Stimulated activated CD8-positive, alpha-beta memory T cell treated with anti-CD3 and anti-CD28 coated beads, Interleukin-4, amount 100 ng/mL, for 1 hour (primary cell): ENCODE results near the gene GPS1.
A peak's percentile ranks its signal among the peaks of the same experiment; 100 is the strongest.

Experiments
- DNase-seq, 2 donors: peaks; one replicate each; pipeline ENCODE4 v3.0.0-alpha.2; 2020; ENCODE audit warnings: low read depth in 2 of 2, low spot score in 1 of 2

The GPS1 gene

GRCh38 chr17:82014432-82014831 is 37.3 kb upstream of the GPS1 start:
- DNase-seq = no peak

DNA sequence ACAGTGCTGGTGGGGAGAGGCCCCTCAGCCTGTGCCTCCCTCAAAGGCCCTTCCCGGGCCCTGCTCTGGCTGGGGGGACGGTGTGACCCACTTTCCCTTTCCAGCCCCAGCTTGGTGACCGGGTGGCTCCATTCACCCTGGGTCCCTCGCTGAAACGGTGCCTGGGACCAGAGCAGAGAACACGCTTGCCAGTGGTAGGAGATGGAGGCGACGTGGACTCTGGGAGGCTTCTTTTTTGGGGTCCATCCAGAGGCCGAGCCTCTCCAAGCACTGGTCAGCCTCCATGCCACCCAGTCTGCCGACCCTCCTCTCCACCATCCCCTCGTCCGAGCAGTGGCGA is 36.8 kb upstream of the GPS1 start:
- DNase-seq = no peak

DNA sequence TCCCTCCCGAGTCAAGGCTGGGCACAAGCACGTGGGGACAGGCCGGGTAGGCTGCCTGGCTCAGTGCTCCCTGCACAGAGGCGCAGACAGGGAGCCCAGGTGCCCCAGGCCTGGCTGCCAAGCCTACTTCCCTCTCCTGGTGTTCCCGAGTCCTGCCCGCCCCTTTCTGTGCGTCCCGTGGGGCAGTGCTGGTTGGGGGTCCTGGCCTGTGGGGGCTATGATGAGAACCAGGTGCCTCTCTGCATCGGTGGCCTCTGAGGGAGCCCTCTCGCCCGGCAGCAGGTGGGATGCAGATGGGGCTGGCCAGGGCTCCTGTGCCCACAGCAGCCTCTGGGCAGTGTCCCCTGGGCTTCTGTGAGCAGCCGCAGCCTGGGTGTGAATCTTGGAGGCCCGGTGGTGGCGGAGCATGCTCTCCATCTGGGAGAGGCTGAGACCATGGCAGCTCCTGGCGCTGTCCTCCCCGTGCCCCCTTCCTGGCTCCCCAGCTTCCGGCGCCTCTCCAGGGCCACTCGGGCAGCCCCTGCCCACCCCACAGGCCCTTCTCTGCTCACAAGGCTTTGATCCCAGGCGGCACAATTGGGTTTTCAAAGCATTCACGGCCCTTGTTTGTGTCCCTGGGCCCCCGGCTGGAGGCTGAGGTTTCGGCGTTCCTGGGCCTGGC is 36.3 kb upstream of the GPS1 start:
- no peak for DNase-seq

DNA sequence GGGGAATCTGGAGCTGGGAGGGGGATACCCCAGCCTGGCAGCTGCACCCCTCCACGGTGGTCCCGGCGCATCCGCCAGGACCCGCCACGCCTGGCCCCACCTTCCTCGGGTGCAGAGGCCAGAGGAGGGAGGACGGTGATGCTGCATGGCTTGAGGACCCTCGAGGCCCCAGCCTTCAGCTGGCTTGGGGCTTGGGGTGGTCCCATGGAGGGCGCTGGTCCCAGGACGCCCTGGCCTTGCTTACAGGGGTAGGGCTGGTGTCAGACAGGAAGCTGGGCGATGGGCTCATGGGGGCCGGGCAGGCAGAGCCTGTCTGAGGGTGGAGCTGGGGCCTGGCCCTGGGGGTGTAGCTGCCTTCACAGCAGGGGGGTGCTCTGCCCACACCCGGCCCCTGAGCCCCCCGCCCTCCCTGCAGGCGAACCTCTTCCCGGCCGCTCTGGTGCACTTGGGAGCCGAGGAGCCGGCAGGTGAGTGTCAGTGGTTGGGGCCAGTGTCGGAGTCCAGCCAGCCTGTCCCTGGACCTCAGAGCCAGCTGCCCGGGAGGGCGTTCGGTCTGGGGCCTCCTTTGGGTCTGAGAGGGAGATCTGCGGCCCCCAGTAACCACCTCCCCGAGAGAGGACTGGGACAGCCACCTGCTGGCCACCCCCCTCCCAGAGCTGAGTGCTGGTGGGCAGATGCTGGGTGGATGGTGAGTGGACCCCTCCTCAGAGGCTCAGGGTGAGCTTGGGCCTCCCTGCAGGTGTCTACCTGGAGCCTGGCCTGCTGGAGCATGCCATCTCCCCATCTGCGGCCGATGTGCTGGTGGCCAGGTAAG is 35.4 kb upstream of the GPS1 start:
- DNase-seq = no peak

DNA sequence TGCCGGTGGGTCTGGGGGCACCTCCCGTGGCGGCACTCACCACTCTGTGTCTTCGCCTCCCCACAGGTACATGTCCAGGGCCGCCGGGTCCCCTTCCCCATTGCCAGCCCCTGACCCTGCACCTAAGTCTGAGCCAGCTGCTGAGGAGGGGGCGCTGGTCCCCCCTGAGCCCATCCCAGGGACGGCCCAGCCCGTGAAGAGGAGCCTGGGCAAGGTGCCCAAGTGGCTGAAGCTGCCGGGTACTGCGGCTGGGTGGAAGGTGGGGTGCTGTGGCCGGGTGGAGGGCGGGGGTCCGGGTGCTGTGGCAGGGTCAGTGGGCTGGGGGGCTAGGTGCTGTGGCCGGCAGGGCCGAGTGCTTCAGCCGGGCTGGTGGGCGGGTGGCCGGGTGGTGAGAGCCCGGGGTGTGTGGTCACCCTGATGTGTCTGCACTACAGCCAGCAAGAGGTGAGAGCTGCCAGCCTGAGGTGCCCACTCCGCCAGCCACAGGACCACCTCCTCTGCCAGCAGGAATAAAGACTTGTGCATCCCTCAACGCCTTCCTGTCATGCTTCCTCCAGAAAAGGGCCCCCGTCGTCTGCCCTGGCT is 34.7 kb upstream of the GPS1 start:
- no peak for DNase-seq

DNA sequence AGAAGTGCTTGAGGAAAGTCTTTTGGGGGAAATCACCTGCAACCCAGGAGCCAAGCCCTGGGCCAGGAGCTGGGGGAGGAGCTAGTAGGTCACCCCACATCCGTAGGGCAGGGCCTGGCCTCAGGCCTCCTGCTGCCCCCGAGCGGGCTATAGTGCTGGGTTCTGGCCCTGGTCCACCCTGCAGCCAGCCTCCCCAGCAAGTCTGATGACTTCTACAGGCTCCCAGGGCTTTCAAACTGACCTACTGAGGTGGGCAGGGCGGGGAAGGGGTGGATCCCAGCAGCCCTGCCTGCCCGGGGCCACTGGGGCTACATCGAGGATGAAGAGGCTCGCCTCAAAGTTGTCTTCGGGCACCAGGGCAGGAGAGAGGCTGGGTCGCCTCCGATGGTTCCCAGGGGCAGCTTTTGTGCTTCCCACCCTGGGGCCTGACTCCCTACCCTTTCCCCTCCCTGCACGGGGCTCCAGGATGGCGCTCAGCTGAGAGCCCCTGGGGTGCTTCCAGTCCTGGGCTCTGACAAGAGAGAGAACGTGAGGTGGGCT is 34.0 kb upstream of the GPS1 start:
- DNase-seq = no peak

- DNase-seq = no peak
Measured at GRCh38 chr17:82018152-82018988, 33.3 kb upstream of the GPS1 start.

DNA sequence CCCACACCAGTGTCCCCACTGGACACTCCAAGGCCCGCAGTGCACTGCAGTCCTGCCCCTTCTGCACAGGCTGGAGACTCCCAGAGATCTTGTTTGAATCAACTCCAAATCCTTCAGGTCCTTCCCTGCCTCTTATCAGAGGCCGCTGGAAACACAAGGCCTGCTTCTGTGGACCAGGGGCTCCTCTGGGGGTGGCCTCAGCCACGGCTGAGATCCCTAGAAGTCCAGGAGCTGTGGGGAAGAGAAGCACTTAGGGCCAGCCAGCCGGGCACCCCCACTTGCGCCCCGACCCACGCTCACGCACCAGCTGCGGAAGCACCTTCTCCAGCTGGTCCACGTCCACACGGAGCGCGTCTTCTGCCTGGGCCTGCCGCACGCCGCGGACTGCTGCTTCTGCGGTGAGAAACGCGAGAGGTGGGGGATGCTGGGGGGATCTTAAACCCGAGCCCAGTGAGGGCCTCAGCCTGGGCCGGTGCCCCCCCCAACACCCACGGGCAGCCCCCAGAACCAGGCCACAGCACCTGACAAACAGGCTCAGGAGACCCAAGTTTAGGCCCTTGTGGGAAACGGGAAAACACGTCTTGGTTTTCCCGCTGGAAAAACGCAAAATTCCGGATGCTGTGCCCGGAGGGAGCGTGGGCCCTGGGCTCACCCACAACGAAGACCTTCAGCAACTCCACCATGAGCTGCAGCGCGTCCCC is 32.6 kb upstream of the GPS1 start:
- no peak for DNase-seq

DNA sequence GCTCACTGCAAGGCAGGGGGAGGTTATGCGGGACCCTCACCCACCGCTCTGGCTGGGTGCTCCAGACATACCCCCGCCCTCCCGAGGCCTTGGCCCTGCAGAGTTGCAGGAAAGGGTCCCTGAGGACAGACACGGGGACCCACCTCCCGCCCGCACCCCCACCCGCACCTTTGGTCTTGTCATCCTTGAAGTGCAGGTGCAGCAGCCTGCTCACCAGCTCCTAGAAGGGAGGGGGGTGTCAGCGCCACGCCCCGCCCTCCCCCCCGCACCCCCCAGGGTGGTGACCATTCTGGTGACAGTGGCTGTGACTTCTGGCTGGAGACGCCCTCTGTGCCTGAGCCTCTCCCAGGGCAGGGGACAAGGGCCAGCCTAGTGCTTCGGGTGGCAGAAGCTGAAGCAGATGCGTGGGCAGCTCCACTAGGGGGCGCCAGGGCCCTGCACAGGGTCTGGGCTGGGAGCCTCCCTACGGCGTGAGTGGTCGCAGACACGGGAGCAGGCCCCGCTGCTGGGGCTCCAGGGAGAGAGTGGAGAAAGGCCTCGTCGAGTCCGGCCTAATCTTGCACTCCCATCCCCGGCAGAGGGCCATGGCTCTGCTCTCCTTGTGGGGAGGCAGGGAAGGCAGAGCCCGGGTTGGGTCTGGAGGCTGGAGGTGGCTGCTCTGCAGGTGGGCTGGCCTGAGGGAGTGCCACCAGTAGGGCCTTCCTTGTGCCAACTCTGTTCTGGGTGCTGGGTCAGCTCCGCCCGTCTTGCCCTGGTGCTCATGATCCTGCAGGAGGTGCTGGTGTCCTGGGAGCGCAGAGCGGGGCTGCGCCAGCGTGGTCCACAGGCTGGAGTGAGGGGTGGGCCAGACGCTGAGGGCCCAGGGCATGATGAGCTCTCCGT is 31.8 kb upstream of the GPS1 start:
- peak in 1 of 2 donors; percentile 33 for DNase-seq

- DNase-seq = no peak
Measured at GRCh38 chr17:82020572-82021106, 31.1 kb upstream of the GPS1 start.

GRCh38 chr17:82021107-82021899 is 30.4 kb upstream of the GPS1 start:
- peak in 1 of 2 donors; percentile 14 for DNase-seq

DNA sequence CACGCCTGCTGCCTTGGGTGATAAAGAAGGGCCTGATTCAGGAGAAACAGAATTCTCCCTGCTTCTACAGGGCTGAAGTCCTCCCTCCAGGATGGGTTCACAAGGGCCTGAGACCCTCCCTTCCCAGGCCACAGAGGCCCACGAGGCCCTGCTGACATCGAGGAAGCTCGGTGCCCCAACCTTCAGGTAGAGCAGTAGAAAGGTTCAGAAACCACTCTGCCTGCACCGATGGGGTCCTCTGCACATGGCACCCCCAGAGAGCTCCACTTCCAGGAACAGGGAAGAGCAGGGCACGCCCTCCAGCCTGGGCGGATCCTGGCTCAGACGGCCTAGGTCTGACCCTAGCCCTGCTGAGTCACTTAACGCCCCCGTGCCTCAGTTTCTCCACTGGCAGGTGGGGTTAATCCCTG is 29.8 kb upstream of the GPS1 start:
- DNase-seq = no peak

GRCh38 chr17:82022310-82022980 is 29.3 kb upstream of the GPS1 start, which contains the start of gene CENPX:
CENPX (minus strand) TSS chr17:82022878; CDS start chr17:82022861, 17 bp downstream.
- DNase-seq = no peak

GRCh38 chr17:82022981-82023446 is 28.7 kb upstream of the GPS1 start, which contains the start of gene LRRC45:
LRRC45 (plus strand) TSS chr17:82023305; CDS start chr17:82023644, 339 bp downstream.
- DNase-seq = peak; percentile 98 to 100

GRCh38 chr17:82023447-82024241 is 28.1 kb upstream of the GPS1 start:
- no peak for DNase-seq

GRCh38 chr17:82024859-82025258 is 26.8 kb upstream of the GPS1 start:
- no peak for DNase-seq
